ENCODE results near the gene CNIH3.

DNA sequence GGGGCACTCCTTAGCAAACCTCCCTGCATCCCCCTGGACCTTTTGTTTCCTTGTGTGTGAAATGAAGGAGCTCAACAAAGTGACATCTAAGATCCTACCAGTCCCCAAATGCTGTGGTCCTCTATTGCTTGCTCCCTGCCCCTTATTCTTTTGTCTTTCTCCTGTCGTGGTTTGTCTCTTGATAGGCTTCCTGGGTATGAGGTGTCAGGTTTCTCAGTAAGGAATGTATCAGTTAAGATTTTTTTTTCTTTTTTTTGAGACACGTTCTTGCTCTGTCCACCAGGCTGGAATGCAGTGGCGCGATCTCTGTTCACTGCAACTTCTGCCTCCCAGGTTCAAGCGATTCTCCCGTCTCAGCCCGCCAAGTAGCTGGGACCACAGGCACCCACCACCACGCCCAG is 16.8 kb downstream of the CNIH3 start:
- TF ChIP-seq, protein P1, sequence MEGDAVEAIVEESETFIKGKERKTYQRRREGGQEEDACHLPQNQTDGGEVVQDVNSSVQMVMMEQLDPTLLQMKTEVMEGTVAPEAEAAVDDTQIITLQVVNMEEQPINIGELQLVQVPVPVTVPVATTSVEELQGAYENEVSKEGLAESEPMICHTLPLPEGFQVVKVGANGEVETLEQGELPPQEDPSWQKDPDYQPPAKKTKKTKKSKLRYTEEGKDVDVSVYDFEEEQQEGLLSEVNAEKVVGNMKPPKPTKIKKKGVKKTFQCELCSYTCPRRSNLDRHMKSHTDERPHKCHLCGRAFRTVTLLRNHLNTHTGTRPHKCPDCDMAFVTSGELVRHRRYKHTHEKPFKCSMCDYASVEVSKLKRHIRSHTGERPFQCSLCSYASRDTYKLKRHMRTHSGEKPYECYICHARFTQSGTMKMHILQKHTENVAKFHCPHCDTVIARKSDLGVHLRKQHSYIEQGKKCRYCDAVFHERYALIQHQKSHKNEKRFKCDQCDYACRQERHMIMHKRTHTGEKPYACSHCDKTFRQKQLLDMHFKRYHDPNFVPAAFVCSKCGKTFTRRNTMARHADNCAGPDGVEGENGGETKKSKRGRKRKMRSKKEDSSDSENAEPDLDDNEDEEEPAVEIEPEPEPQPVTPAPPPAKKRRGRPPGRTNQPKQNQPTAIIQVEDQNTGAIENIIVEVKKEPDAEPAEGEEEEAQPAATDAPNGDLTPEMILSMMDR (conservative IDR thresholded peaks at IDR 0.05), result no peak
- TF ChIP-seq ZFX (IDR thresholded peaks at IDR 0.05), result no peak

All from C4-2B (cell line).